DOHH2 (cell line): ENCODE measurements around the gene ST3GAL3.

Experiments
- H3F3A ChIP-seq: fragments of 200-600 bp; sonication (generic), shearing (Covaris generic); 2 replicates; pipeline ENCODE4 v1.6.0; 2016; ENCODE audit warnings: antibody characterized with exemption, mild to moderate bottlenecking; ENCODE audit not compliant: control insufficient read depth, insufficient read depth
- H3K27ac ChIP-seq: fragments of 200-600 bp; sonication (generic); 2 replicates; pipeline ENCODE4 v1.5.1; 2014; ENCODE audit warnings: low read depth, mild to moderate bottlenecking, low read length, moderate library complexity
- H3K27me3 ChIP-seq: fragments of 200-600 bp; sonication (generic); 2 replicates; pipeline ENCODE4 v1.6.1; 2014; ENCODE audit warnings: mild to moderate bottlenecking, low read length, mixed read lengths; ENCODE audit not compliant: control insufficient read depth
- H3K36me3 ChIP-seq: fragments of 200-600 bp; sonication (generic); 2 replicates; pipeline ENCODE4 v1.6.1; 2014; ENCODE audit warnings: mild to moderate bottlenecking, low read length, moderate library complexity, mixed read lengths; ENCODE audit not compliant: control insufficient read depth
- H3K4me1 ChIP-seq: fragments of 200-600 bp; sonication (generic); 2 replicates; pipeline ENCODE4 v1.6.1; 2014; ENCODE audit warnings: mild to moderate bottlenecking, low read length, mixed read lengths; ENCODE audit not compliant: control insufficient read depth
- H3K4me2 ChIP-seq: fragments of 200-600 bp; sonication (generic); 2 replicates; pipeline ENCODE4 v1.6.0; 2014; ENCODE audit warnings: mild to moderate bottlenecking, low read length, moderate library complexity
- H3K4me3 ChIP-seq: fragments of 200-600 bp; sonication (generic); 2 replicates; pipeline ENCODE4 v1.5.1; 2014; ENCODE audit warnings: mild to moderate bottlenecking, low read length, mixed read lengths
- H3K79me2 ChIP-seq: fragments of 200-600 bp; sonication (generic); 2 replicates; pipeline ENCODE4 v1.6.1; 2014; ENCODE audit warnings: mild to moderate bottlenecking, low read length, mixed read lengths; ENCODE audit not compliant: control insufficient read depth
- H3K9me2 ChIP-seq: fragments of 200-600 bp; sonication (generic); replicated peaks from 2 replicates; pipeline ENCODE4 v1.6.1; 2014; ENCODE audit warnings: mild to moderate bottlenecking, low read length, mixed read lengths; ENCODE audit not compliant: control insufficient read depth
- H3K9me3 ChIP-seq: fragments of 200-600 bp; sonication (generic); 2 replicates; pipeline ENCODE4 v1.6.1; 2014; ENCODE audit warnings: antibody characterized with exemption, low read length, mixed read lengths; ENCODE audit not compliant: control insufficient read depth, insufficient read depth
- H4K20me1 ChIP-seq: fragments of 200-600 bp; sonication (generic); 2 replicates; pipeline ENCODE4 v1.6.0; 2014; ENCODE audit warnings: low read depth, mild to moderate bottlenecking, antibody characterized with exemption, low read length, moderate library complexity; ENCODE audit not compliant: control insufficient read depth, insufficient read depth
- CTCF ChIP-seq: fragments of 200-600 bp; sonication (generic); IDR thresholded peaks from one replicate; pipeline ENCODE4 v1.5.1; 2014; ENCODE audit warnings: antibody characterized with exemption, mild to moderate bottlenecking, low read depth, low read length; ENCODE audit not compliant: poor library complexity, severe bottlenecking
- EZH2phosphoT487 ChIP-seq: fragments of 200-600 bp; sonication (generic); IDR thresholded peaks from 2 replicates; pipeline ENCODE4 v1.6.1; 2017; ENCODE audit warnings: borderline replicate concordance, mild to moderate bottlenecking, antibody characterized with exemption, low read length, moderate library complexity, mixed read lengths

The ST3GAL3 gene

DNA sequence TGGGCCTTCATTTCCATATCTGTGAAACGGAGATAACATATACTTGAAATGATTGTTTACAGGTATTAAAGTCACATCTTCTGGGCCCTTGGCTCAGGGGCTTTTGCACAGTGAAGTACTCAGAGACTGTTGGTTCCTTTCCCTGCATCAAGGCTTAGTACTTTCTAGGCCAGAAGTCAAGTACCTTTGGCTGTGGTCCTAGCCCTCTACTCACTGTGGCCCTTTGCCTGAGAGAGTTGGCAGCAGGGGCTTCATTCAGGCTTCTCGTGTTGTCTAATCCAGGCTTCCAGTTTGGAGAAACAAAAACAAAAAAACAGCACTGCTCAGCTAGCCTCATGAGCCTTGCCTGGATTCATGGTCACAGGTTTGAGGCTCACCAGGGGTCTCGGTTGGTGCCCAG is 254.4 kb downstream of the ST3GAL3 start:
- Histone ChIP-seq H3K4me1 (no peaks in the 10 kb centered on the region), H3K9me2 (no peaks in the 10 kb centered on the region), H3K4me3 (no peak overlapping the region), H3K9me3 (no peaks in the 10 kb centered on the region), H3F3A (no peaks in the 10 kb centered on the region), H3K79me2 (no peaks in the 10 kb centered on the region), H3K27ac (no peak overlapping the region), H3K4me2 (no peak overlapping the region), H4K20me1 (no peaks in the 10 kb centered on the region), H3K36me3 (peaks cover 24% of the 10 kb centered on the region), H3K27me3 (no peaks in the 10 kb centered on the region)
- TF ChIP-seq CTCF, result no peak
- no peak for TF ChIP-seq EZH2phosphoT487

DNA sequence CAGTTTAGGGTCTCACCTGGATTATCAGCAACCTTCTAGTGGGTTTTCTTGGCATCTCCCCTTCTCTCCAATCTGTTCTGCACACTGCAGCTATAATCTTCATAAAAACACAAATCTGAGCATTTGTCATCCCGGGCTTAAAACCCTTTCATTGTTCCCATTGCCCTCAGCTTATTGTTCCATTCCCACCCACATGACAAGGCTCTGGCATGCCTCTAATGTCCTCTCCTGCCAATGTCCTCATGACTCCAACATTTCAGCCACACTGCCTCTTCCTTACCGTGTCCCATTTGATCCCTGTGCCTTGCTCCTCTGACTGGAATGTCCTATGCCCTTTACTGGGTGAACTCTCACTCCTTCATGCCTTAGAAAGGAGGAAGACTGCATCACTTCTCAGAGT is 255.0 kb downstream of the ST3GAL3 start:
- Histone ChIP-seq H3K27ac (no peak overlapping the region), H4K20me1 (no peaks in the 10 kb centered on the region), H3K27me3 (no peaks in the 10 kb centered on the region), H3F3A (no peaks in the 10 kb centered on the region), H3K4me2 (no peak overlapping the region), H3K9me2 (no peaks in the 10 kb centered on the region), H3K79me2 (no peaks in the 10 kb centered on the region), H3K36me3 (peaks cover 22% of the 10 kb centered on the region), H3K9me3 (no peaks in the 10 kb centered on the region), H3K4me3 (no peak overlapping the region), H3K4me1 (no peaks in the 10 kb centered on the region)
- TF ChIP-seq CTCF (no peak), EZH2phosphoT487 (no peak)

- Histone ChIP-seq H3K36me3 (peaks cover 16% of the 10 kb centered on the region; the same call in 1 of the 2 replicates), H3K4me3 (no peak overlapping the region), H3K27ac (no peak overlapping the region), H3F3A (no peaks in the 10 kb centered on the region), H3K9me3 (no peaks in the 10 kb centered on the region), H3K27me3 (no peaks in the 10 kb centered on the region), H4K20me1 (no peaks in the 10 kb centered on the region), H3K4me2 (no peak overlapping the region), H3K79me2 (no peaks in the 10 kb centered on the region), H3K9me2 (no peaks in the 10 kb centered on the region), H3K4me1 (no peaks in the 10 kb centered on the region)
- TF ChIP-seq EZH2phosphoT487 (no peak), CTCF (no peak)
These were observed 255.7 kb downstream of the ST3GAL3 start for GRCh38 chr1:43963006-43963405.
